Stimulated activated CD8-positive, alpha-beta memory T cell treated with anti-CD3 and anti-CD28 coated beads, Interleukin-4, amount 100 ng/mL, for 24 hours (primary cell): ENCODE results near the gene SPRY4.
"Not testable (repeated sequence)": the region's sequence is repeated elsewhere in the genome, so short reads cannot be mapped to it uniquely, and the experiment has no call there.

ENCODE experiments used
- DNase-seq: peaks from one replicate; pipeline ENCODE4 v3.0.0-alpha.2; 2020; ENCODE audit warnings: low read depth

The SPRY4 gene

DNA sequence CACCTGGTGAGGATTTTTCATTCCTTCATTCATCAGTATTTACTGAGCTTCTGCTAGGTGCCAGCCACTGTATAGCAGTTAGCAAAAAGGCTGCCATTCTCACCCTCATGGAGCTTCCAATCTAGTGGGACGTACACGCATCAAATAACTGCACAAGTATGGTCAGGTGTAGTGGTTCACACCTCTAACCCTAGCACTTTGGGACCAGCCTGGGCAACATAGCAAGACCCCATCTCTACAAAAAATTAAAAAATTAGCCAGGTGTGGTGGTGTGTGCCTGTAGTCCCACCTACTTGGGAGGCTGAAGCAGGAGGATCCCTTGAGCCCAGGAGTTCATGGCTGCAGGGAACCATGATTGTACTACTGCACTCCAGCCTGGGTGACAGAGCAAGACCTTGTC is 8.9 kb upstream of the SPRY4 start:
- DNase-seq: not testable (repeated sequence)

DNA sequence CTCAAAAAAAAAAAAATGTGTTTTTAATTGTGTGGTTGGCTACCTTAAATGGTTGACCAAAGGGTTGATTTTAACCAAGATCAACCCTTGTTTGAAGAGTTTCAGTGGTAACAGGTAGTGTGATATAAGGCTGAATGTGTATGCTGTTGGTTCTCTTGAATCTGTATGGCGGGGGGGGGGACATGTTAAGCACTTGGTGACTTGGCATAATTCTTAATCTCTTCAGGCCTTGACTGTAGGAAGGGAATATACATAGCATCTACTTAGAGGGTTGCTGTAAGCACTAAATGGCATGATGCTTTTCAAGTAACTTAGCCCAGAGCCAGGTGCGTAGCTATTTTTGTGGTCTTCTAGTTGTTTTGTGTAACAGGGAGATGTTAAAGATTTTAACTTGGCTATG is 5.6 kb upstream of the SPRY4 start:
- DNase-seq: no peak

DNA sequence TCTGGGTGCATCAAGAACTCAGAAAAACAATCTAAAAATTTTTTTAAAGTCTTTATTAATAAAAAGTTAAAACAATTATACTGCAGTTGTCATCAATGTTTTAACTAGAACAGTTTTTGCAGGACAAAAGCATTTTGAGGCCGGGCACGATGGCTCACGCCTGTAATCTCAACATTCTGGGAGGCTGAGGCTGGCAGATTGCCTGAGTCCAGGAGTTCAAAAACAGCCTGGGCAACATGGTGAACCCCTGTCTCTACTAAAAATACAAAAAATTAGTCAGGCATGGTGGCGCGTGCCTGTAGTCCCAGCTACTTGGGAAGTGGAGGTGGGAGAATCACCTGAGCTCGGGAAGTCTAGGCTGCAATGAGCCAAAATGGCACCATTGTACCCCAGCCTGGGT is 5.2 kb upstream of the SPRY4 start:
- DNase-seq: no peak

DNA sequence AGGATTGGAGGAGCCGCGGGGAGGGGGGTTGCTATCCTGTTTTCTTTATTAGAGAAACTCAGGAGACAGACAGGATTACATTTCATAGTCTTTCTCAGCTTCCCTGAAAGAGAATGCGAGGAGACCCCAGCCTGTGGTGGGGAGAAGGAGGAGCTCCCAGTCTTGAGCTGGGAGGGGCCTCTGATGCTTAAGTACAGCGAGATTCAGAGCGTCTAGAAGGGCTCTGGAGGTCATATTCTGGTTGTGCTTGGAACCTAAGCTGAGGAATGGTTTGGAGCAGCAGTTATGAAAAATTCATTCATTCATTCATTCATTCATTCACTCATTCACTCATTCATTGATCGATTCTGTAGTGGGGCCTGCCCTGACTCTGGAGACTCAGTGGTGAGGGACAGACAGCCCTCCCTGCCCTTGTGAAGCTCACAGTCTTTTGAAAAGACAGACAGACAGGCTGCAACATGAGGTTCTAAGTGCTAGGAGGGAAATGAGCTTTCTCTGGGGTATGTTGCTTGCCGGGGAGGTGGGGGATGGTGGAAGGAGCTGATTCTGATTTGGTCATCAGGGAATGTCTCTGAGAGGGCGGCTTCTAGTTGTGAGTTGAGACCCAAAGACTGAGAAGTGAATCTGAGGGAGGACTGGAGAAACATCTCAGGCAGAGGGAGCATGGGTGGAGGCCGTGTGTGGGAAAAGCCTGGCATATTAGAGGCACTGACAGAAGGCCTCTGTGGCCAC is 2.5 kb upstream of the SPRY4 start:
- DNase-seq: no peak

DNA sequence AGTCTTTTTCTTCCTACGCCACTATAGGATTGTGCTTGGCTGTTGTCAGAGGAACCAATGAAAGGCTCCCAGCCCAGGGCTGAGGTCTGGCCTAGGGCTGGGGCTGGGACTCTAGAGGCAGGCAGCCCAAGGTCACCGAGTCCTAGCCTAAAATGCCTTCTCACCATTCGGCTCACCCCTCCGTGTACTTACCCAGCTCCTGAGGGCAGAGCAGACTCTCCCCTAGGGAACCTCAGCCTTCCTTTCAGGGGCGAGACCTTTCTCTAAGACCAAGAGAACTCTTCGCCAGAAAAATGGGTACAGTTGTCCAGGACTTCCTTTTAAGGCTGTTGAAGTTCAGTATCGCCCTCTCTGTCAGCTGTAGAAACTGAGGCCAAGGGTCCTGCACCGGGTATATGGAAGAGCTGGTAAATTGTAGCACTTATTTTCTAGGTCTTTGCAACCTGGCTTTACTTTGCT is 1.7 kb upstream of the SPRY4 start:
- DNase-seq: no peak

DNA sequence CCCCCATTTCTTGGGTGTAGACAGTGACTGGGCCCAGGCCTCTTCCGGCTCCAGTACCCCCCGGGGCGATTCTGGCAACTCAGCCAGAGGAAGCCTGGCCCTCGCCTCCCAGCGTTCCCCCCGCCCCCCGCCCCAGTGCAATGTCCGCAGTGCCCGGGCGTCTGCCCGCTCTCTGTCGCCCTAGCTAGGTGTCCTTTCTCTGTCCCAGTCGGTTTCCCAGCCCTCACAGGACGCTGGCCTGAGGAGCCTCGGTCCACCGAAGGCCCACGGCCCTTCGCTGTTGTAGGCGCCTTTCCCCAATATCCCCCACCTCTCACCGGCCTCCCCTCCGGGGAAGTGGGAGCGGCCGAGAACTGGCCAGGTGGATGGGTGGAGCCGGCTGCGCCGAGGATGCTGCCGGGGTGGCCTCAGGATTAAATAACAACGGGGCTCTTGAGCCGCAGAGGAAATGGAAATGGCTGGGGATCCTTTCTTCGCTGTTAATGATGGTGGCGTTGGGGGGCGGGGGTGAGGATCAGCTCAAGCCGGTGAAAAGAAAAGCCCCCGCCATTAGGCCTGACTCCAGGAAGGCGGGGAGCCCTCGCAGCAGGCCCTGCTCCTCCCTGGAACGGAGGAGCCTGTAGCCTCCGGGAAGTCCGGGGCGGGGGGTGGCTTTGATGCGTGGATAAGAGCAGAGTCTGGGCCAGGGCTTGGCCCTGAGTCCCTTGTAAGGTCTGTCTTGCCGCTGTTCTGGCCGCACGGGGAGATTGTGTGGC is 1.1 kb upstream of the SPRY4 start:
- DNase-seq: no peak

DNA sequence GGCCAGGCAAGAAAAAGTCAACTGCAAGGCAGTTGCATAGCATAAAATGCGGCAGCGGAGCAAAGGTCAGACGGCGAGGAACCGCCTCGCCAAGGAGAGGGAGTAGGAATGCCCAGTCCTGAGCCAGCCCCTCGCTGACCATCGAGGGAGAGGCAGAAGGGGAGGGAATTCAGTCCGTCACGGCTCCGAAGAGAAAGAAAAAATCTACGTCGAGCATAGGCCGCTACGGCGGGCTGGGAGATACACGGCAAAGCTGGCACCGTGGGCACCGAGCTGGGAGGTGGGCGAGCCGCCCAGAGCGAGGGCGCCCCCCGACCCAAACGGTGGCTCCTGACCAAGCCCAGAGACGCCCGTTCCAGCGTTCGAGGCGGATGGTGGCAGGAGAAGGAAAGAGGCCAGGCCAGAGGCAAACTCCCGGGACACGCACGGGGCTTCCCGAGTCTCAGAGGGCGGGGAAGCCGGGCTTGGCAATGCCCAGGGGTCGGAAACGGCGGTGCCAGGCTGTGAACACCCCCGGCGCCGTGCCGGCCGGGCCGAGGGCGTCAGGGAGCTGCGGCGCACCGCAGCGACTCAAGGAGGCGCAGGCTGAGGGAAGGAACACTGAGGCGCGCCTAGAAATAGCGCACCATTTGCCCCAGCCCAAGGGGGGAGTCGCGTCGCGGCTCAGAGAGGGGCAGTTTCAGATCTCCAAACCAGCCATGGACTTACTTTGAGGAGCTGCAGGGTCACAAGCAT is 518 bp downstream of the SPRY4 start:
- DNase-seq: no peak

DNA sequence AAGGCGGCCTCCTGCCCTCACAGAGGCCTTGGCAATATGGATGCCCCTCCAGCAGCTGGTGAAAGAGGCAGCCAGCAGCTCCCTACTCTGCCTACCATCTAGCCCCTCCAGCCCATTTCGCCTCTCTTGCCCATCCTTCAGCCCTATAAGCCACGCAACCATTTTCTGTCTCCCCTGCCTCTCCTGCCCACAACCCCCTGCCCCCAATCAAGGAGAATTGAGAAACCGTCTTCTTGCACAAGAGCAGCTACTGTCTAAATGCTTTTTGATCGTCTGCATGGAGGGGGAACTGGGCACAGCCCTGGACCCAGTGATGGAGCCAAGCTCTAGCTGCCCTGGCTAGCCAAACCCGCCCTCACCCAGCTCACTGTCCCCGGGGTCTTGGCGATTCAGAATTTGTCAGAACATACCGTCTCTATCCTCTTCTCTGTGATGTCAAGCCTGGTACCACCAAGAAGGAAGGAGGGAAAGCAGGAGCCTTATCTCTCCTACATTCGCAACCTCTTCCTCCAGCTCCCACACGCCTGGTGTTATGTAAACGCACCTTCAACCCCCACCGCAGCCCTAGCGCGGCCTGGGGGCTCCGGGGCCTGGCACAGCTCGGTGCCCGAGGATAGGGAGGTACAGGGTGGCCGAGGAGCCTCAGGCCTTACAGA is 1.2 kb downstream of the SPRY4 start:
- no peak for DNase-seq

DNA sequence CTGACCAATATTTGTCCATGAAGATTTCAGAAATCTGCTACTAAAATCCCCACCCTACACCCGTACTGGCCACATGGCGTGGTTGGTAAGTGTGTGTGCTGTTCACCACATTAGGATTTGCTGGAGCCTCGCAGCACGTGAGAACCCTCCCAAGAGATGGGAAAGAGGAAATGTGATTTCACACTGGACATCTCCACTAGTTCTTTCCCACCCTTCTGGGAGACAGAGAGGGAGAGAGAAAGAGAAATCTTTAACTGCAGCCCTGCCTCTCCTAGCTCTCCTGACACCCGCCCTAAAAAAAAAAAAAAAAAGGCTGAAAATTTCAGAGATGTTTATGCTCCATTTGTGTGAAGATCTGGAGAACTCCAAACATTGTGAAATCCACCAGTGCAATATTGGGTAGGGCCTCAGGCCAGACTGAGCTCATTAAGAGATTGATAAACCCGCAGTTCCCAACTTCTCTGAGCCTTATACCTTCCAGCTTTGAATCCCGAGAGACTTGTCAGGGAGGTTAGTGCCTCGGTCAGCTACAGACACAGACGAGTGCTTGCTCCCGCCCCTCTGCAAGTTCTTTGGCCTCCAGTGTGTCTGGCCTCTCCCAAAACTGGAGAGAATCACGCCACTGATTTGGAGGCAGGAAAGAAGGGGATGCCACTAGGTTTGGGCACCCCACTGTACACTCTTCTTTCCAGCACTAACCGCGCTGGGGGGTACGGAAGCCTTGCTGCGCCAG is 1.9 kb downstream of the SPRY4 start:
- no peak for DNase-seq

DNA sequence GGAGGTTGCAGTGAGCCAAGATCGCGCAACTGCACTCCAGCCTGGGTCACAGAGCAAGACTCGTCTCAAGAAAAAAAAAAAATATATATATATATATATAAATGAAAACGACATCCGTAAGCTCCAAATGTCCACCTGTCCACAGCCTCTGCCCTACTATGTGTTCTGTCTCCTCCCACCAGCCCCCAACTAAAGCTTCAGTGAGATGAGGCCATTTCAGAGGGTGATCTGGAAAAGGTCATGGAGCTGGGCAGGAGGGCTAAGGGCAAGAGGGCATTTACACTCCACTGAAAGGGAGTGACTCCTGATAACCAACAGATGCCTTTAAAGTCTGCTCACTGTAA is 2.4 kb downstream of the SPRY4 start:
- DNase-seq: no peak

DNA sequence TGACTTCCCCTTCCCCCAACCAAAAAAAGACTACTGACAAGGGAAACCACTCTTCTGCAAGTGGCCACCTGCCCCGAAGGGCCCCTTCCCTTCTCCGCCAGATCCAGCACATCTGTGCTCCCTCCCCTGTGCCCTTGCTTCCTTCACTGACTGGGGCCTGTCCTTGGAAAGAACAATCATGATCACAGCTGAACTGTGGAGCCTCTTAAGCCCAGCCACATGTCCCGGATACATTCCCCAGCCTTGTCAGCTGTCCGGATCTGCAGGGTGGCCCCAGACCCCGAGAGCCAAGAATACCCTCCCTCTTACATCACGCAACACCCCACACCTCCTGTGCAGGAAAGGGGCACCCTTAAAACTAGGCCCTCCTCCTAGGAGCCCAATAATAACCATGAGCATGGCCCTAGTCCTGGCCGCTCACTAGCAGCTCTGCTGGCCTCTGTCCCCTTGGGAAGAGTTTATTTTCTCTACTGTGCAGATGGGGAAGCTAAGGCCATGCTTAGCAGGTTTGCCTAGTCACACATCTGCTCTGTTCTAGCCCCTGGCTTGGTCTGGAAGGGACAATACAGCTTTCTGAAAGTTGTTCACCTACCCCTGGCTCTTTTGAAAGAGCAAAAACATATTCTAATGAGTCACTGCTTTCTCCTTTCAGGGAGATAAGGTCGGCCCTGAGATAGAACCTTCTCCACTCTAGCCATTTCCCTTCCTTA is 3.8 kb downstream of the SPRY4 start:
- no peak for DNase-seq

DNA sequence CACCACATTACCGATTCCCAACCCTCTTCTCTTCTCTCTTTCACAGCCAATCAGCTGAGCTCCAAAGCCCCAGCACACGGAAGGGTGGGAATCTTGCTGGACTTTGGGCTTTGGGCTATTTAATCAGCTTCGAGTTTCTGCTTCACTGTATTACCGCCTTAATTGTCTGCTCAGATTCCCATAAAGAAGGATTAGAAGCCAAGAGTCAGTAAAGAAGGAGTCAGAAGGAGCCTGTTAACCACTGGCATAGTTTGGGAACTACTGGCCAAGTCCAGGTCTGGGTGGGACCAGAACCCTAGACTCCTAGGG is 4.4 kb downstream of the SPRY4 start:
- no peak for DNase-seq

DNA sequence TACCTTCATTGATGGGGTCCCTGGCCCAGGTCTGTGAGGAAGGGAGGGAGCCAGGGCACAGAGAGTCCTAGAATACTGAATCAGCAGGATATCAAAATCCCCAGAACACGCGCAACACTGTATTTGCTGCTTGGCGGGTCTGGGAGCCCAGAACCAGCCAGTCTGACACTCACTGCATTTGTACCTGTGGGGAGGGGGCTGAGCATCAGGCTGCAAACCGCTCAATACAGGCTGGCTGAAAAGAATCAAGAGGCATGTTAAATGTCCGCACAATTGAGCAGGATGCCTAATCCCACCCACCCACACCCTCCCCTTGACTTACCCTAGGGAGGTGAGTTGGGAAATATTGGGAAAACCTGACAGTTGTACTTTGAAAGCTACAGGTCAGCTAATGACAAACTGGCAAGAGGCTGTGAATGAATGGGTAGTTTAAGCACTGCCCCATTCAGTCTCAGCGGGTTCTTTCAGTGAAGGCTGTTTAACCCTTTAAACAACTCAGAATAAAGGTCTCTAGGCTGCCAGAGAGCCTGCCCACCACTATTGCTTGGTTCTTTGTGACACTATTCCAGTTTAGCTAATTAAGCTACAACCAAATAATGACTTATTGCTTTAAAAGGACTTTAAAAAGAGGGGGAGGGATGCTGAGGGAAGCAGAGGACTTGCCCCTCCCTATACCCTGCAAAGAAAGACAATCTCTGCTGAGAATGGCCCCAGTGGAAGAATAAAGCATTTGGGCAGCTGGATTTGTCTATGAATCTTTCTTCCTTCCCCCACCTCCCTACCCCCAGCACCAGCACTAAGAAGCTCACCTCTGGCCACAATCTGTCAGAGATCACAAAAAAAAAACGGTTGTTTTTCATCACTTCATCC is 5.0 kb downstream of the SPRY4 start:
- no peak for DNase-seq

DNA sequence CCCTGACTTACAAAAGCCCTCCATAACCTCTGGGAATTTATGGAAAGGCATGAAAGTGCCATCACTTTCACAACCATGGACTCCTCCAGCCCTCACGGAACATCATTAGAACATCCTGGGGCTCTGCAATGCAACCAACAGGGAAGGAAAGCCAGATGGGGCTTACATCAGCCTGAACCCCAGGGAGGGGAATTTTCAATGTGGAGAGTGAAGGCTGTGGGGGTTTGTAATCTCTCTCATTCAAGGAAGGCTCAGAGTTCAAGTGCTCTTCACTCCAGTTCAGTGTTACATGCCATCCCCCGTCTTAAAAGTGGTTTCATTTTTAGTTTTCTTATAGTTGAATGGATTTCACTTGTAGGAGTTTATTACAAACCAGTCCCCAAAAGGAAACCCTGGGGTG is 5.7 kb downstream of the SPRY4 start:
- DNase-seq: no peak

DNA sequence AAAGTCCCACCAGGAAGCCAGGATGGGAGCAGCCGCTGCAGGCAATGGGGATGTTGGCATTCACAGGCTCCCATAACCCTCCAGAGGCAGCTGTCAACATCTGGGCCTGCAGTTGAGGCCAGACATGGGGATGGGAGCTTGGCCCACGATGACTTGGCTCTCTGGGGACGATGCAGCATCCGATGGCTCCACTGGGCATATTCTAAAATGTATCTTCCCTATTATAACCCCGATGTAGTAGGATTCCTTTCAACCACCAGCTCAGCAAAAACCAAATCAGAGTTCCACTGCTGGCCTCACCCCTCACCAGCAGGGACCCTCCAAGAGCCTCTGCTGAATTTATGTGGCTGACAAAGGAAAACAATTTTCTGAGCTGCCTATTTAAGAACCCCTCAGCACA is 7.1 kb downstream of the SPRY4 start:
- DNase-seq: no peak

DNA sequence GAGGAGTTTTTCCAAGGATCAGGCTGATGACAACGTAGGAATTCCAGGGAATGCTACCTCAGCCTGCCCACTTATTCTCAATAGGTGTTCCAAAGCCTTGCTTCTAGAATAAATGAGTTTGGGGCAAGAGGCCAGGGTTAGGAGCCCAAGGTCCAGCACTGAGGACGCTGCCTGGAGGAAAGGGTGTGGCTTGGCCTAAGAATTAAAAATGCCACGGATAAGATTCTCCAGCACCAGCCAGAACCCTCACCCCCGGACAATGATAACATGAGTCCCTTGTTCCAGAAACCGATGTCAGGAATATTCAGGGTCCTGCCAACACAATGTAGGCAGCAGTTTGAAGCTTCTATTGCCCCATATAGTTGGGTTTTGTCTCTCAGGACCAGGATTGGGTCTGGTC is 7.6 kb downstream of the SPRY4 start:
- no peak for DNase-seq

DNA sequence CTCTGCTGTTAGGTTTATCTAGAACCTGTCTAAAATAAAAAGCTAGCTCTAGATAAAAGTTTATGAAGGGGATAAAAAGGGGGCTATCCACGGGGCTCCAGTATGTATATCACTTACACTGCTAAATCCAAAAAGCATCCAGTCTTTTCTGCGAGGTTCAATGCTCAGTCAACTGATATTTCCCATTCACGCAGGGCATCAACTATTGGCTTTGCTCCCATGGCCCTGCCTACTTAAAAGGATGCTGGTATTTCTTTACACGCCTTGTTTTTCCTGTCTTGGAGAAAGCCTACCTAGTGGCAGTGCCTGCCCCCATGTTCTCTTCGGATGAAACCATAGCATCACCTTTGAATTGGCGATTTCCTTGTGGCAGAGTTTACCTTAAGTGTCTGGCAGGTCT is 8.1 kb downstream of the SPRY4 start:
- no peak for DNase-seq

DNA sequence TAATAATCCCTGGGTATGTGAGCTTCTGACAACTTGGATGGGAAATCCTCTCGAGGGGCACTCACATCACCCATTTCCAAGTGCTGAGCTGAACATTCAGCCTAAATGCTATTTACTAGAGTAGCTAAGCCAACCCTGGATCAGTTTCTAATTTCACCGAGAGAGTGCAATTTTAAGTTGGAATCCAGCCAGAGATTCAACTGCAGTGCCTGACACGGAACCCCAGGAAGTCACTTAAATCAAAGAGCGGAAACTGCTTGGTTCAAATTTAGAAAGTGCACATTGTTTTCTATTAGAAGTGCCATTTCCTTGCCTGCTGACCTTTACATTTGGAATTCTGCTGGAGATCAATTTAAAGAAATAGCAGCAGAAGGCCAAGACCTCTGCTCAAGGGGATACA is 8.8 kb downstream of the SPRY4 start:
- DNase-seq: no peak

DNA sequence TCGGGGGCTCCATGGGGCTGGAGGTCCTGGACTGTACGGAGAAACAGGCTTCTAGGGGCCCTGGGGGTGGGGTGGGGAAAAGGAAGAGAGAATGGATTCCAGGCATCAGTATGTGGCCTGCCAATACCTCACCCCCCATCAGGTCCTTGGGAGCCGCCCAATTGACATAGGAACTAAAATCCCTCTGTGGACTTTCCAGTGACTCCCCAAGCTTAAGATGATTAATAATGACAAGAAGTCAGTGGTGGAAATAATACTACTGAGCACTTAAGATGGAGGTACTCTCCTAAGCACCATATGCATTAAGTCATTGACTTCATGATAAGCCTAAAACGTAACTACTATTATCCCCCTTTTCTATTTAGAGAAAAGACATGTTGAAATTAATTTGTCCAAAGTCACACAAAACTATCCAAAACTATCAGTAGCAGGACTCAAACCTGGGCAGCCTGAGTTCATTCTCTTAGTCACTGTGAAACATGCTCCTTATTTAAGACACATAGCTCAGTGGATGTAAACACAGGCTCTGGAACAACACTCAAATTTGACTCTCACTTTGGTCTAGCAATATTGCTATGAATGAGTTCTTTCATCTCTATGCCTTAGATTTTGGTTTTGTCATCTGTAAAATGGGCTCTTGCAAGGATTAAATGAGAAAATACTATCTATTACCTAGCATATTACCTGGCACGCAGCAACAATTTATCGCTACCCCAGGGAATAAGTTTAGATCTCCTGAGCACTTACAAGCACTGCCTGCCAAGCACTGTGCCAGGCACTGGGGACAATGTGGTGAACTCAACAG is 9.5 kb downstream of the SPRY4 start:
- DNase-seq: no peak

DNA sequence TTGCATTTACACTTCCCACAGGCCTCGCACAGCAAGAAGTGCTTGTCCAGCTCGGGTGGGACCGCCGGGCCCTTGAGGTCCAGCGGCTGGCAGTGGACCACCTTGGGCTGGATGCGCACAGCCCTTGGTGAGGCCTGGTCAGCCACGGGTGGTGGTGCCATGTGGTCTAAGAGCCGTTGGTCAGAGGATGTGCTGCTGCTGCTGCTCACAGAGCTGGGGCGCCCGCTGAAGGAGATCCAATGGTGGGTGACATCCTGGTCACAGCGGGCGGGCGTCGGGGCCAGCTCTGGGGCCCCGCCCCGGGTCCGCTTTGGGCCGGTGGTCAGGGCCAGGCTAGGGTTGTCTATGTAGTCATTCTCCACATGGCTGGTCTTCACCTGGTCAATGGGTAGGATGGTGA is 10.2 kb downstream of the SPRY4 start:
- DNase-seq: no peak
